GM18498 (cell line): ENCODE data around the gene FRMD1.

ENCODE experiments used
- ATAC-seq: cut with Tn5 transposase; IDR thresholded peaks from one replicate; pipeline ENCODE4 v1.9.1; 2021; ENCODE audit warnings: mild to moderate bottlenecking, moderate library complexity; ENCODE audit not compliant: unreplicated experiment

FRMD1 gene

GRCh38 chr6:168078943-168079405 is at the start of gene FRMD1:
TSS of gene FRMD1 (minus strand) at chr6:168079212. CDS start at chr6:168079094, 118 bp downstream.
- no peak for ATAC-seq

- no peak for ATAC-seq
Observed at GRCh38 chr6:168128006-168128630, 49.1 kb upstream of the FRMD1 start.

DNA sequence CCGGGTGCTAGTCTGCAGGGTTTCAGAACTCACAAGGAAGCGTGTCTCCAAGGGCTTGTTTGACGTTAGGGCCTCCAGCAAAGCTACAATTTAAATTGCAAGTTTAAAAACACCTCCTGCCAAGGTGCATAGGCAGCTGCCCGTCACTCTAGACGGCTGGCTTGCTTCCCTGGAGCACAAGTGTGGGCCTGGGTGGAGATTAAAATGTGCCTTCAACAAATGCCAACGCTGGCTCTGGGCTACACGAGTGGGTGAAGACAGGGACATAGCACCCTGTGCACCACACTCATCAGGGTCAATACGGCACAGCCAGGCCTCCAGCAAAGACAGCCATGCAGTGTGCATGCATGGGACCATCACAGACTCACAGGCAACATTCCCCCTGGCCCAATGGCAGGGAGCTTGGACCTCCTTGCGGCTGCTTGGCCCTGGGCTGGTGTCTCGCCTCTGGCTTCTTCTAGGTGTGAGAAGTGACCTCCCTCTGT is 48.4 kb upstream of the FRMD1 start:
- ATAC-seq = no peak

DNA sequence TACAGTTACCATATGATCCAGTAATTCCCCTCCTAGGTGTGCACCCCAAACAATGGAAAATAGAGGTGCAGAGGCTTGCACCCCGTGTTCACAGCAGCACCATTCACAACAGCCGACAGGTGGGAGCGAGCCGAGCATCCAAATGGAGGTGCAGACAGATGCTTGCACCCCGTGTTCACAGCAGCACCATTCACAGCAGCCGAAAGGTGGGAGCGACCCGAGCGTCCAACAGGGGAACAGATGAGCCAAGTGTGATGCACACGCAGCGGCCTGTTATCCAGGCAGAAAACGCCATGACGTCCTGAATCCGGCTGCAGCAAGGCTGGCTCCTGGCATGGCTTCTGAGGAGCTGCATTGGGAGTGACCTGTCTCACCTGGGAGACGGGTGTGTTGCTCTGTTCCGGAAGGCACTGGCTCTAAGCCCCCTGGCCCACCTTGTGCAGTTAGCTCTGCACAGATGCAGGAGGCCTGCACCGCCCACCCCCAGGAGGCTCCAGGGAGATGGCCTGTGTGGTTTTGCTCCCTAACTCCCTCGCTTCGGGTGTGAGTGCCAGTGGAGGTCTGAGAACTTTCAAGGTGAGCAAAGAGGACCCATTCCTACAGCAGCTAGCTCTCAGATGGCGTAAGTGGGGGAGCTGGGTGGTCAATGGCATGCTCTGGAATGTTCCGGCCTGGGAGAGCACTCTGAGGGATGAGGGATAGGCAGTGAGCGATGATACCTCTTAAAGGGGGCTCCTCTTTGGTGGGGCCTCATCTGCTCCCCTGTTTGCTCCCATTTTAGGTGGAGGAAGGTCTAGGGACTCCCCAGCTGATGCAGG is 47.8 kb upstream of the FRMD1 start:
- ATAC-seq = no peak

GRCh38 chr6:168125429-168126001 is 46.5 kb upstream of the FRMD1 start:
- ATAC-seq = no peak

DNA sequence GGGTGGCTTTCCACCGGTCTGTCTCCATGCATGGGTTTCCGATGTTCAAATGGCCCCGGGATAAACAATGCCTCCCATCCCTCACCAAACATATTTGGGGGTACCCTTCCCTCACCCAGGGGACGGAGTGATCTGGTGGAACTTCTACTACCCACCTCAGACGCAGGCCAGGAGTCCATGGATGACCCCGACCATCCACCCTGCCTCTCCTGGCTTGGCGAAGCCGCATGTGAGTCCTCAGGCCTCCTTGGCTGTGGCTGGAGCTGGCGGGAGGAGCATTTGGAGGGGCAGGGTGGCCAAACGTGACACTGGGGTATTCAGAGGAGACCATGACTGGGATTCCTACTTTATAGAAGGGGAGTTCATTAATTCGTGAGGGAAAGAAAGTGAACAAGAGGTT is 45.9 kb upstream of the FRMD1 start:
- ATAC-seq = no peak

- no peak for ATAC-seq
Observed at GRCh38 chr6:168124158-168124557, 45.1 kb upstream of the FRMD1 start.

DNA sequence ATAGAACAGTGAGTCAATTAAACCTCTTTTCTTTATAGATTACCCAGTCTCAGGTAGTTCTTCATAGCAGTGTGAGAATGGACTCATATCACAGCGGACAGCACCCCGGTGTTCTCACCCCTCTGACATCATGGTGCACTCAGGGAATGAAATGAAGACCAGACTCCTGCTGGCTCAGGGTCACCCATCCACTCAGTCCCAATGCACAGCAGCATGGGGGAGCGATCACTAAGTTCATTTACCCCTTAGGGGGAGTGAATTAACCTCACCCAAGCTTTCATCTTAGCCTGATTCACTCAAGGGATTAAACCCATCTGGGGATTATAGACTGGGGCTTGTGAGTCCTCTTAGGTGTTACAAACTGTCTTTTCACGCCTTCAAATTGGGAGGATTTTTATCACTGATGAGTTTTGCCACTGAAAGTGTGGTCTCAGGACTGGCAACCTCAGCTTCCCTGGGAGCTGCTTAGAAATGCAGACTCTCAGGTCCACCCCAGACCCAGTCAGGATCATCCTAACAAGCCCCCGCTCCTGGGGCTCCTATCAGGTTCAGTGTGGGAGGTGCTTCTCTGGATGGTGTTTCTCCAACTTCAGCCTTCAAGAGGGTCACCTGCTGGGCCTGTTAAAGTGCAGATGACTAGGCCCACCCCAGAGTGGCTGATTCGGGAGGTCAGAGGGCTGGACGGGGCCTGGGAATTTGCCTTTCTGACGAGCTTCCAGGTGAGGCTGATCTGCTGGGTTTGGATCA is 44.3 kb upstream of the FRMD1 start:
- no peak for ATAC-seq

DNA sequence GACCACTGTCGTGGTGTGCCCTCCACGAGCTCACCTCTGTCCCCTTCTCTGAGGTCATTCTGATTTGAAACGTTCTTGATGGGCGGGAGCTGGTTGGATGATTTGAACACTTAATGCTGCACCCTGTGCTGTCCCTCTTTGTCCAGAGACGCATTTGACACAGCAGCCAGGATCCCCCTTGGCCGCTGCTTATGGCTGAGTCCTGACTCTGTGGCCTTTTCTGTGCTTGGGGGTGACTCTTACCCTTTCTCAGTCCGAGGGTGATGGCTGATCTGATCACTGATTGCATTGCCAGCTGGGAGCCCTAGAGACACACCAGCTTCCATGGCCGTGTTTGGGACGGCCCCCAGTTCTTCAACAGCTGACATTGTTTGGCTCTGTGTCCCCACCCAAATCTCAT is 43.5 kb upstream of the FRMD1 start:
- ATAC-seq = no peak

- ATAC-seq = no peak
Observed at GRCh38 chr6:168122011-168122410, 43.0 kb upstream of the FRMD1 start.

GRCh38 chr6:168121303-168121665 is 42.3 kb upstream of the FRMD1 start:
- ATAC-seq = no peak

DNA sequence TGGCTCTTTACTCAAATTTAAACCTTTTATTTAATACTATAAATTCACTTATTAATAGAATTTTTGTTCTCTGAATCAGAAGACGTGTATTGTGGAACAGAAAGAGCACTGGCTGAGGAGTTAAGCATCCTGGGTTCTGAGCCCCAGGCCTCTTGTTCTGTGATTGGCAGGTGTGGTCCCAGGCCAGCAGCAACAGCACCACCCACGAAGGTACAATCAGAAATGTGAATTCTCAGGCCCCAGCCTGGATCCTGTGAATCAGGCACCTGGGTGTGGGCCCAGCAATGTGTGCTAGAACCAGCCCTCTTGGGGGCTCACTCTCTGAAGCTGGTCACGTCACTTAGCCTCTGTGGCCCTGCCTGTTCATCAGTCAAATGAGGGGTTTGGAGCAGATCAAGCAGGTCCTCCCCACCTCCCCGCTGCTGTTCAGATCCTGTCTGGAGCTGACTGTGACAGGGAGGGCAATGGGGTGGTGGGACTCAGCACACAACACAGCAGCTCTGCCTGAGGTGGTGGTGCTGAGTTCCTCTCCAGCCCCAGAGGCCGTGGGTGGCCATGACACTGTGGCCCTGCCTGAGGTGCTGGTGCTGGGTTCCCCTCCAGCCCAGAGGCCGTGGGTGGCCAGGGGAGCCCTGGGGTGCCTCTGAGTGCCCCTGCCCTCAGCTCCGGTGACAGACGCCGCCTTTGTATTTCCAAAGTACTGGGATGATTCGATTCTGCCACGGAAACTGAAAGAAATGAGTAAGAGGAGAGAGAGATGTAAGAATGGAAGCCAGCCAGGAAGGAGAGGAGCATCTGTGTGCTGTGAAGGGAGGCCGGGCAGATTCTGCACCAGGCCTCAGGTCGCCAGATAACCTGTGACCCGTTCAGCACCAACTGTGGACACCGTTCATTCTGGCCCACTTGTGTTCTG is 41.6 kb upstream of the FRMD1 start:
- no peak for ATAC-seq

DNA sequence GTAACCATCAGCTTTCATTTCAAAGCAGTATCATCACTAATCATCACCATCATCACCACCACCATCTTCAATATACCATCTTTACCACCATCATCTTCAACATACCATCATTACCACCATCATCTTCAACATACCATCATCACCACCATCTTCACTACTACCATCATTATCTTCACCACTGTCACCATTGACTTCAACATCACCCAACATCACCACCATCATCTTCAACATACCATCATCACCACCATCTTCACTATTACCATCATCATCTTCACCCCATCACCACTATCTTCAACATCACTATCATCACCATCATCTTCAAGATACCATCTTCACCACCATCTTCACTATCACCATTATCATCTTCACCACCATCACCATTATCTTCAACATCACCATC is 40.5 kb upstream of the FRMD1 start:
- ATAC-seq = no peak

- no peak for ATAC-seq
Observed at GRCh38 chr6:168118935-168119334, 39.9 kb upstream of the FRMD1 start.

- no peak for ATAC-seq
Observed at GRCh38 chr6:168117942-168118341, 38.9 kb upstream of the FRMD1 start.

GRCh38 chr6:168116975-168117899 is 38.2 kb upstream of the FRMD1 start:
- no peak for ATAC-seq

- ATAC-seq = no peak
Observed at GRCh38 chr6:168116438-168116974, 37.5 kb upstream of the FRMD1 start.

DNA sequence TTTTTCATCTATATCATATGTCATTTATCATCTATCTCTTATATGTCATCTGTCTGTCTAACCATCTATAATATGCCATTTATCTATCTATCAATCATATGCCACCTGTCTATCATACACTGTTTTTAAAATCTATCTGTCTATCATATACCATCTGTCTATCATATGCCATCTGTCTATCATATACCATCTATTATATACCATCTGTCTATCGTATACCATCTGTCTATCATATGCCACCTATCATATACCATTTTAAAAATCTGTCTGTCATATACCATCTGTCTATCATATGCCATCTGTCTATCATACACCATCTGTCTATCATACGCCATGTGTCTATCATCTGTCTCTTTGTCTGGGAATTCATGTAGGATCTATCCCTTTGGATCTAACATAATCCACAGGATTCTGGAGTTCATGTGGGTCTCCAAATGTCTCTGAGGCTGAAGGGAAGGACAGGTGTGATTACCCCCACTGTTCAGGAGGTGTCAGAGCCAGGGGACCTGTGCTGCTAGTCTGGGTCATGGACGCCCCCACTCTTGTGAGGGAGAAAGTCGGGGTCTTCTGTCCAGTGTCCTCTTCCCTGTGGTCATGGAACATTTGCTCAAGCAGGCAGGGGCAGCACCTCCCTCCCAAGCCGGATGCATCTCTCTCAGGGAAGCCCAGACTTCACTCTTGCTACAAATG is 36.9 kb upstream of the FRMD1 start:
- ATAC-seq = no peak
